Measurements from ENCODE around the gene BTF3L4.
"Not testable (repeated sequence)": the region's sequence is repeated elsewhere in the genome, so short reads cannot be mapped to it uniquely, and the experiment has no call there.

Gene BTF3L4

DNA sequence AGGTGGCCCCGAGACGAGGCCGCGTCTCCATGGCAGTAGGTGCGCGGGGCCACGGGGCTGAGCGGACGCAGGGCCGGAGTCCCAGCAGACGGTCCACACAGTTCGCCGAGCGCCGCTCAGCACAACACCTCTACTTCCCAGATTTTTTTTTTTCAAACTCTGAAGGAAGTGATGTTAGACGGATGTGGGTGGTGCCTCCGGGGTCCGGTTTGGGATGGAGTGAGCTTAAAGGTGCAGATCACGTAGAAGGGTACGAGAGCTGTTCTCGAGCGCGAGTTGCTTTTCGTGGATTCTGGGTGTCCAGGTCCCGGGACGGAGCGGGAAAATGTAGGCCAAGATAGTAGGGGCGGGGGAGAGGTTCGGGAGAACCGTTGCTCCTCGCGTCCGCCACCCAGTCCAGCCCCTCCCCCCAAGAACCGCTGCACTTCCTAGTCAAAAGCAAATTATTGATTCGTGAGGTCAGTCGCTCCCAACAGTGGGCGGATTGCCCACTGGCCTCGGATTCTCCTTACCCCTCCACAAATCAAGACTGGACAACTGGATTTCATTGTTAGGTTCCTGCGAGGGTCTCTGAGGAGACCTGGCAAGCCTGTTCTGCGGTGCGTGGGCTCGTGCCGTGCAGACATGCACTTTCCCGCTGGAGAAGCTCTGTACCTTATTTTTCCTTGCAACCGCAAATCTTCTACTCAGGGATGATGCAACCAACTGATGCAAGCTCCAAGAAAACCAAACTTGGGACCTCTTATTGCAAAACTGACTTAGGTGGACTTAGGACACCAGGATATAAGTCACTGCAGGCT is 829 bp upstream of the BTF3L4 start, which contains the start of gene TXNDC12:
Gene TXNDC12 (minus strand): TSS at position 126 of the 800 bp plus-strand sequence. CDS start 95 bp downstream, at position 31.
- peak in 1 of 2 donors; percentile 35 for DNase-seq (ENCODE audit: low read depth in 2 of 2, low spot score in 1 of 2)

DNA sequence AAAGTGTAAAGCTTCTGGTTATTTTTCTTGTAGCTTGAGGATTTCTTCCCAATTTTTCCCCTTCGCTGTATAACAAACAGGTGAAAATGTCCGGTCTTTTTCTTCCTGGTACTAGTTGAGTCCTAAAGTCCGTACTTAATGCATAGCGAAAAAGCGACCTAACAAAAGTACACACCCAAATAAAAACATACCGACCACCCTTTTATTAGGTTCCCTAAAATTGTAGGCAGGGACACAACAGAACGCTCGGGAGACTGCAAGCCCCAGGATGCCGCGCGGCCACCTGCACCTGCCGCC is 281 bp upstream of the BTF3L4 start:
- no peak for DNase-seq (ENCODE audit: low read depth in 2 of 2, low spot score in 1 of 2)

DNA sequence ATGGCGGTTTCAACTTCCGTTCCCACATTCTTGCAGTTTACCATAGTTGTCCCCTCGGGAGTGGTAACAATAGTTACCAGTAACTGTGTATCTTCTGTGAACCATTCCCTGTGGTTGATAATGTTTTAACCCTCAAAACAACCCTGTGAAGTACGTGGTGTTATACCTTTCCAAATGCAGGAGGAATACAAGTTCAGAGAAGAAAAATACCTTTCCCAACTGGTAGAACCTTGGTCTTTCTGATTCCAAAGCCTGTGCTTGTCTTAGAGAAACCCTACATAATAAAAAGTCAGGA is 789 bp downstream of the BTF3L4 start:
- no peak for DNase-seq (ENCODE audit: low read depth in 2 of 2, low spot score in 1 of 2)

DNA sequence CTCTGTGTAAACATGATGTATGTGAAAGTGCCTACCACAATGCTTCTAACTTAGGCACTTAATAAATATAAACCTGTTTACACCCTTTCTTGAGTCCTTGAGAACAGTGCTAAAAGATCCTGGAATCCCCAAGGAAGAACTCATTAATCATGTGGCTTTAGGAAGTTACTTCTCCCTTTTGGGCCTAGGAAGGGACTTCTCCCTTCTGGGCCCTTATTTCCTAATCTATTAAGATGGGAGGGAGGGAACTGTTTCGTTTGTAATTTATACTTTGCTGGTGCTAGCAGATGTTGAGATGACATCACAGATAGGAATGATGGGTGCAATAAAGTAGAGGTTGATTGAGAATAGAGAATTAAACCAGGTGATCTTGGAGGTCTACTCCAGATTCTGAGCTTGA is 1.2 kb downstream of the BTF3L4 start:
- no peak for DNase-seq (ENCODE audit: low read depth in 2 of 2, low spot score in 1 of 2)

DNA sequence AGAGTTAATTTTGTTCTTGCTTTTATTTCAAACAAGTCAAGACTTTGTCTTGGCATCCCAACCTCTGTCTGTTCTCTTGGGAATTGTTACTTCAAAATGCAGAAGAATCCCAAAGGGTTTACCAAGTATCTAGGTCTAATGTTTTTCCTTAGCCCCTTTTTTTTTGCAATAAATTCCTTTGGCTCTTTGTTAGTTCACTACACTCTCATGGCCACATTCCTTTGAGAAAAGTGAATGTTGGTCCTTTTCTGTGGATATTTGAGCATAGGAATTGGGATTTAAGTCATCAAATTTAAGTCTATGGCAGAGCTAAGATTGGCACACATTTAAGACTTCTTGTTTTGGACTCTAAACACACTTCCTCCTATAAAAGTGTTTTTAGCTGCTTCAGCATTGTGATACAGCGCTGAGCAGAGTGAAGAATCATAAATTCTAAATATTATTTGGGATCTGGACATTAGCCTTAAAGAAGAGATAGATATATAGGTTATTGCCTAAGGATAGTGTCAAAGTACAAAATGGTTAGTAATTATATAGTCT is 1.9 kb downstream of the BTF3L4 start:
- DNase-seq (ENCODE audit: low read depth in 2 of 2, low spot score in 1 of 2) = no peak

DNA sequence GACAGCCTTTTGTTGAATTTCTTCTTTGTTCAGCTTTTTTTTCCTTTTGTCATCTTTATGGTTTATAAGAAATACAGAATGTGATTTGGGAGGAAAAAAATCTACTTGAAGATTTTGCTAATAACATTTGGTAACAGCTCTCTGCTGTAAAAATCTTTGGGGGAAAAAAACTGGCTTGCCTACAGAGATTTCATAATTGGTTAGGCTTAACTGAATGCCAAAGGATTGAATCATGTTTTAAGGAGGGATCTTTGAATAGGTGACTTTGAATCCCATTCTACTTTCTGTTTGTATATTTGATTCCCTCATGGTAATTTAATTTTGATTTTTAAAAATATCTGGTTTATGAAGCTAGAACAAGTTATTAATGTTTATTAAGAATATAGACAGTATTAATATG is 3.2 kb downstream of the BTF3L4 start:
- DNase-seq (ENCODE audit: low read depth in 2 of 2, low spot score in 1 of 2) = no peak

DNA sequence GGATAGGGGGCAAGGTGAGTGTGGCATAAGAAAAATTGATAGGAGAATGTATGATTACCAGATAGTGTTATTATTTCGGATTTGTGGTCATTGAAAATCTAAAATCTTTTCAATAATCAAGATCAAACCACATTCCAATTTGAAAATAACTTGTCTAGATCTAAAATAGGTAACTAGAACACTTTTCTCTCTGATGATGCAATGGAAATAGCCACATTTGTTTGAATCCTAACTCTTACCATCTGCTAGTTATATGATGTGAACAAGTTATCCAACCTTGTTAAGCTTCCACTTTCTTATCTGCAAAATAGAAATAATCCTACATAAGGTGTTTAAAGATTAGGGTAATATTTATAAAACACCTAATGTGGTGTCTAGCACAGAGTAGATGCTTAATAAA is 3.8 kb downstream of the BTF3L4 start:
- no peak for DNase-seq (ENCODE audit: low read depth in 2 of 2, low spot score in 1 of 2)

DNA sequence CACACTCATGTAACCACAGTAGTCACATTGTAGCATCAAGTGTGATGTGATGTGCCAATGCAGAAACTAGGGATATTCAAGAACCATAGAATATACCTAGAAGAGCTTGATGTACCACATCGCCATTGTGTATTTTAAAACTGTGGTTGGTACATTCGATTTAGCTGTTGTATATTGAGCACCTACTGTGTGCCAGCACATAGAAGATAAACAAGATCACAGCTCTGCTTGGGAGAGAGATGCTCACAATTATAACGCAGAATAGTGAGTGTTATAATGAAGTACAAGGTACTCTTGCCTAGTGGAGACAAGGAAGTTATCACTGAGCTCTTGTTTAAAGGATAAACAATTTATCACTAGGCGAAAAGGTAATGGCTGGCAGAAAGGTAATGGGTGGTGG is 4.7 kb downstream of the BTF3L4 start:
- no peak for DNase-seq (ENCODE audit: low read depth in 2 of 2, low spot score in 1 of 2)

DNA sequence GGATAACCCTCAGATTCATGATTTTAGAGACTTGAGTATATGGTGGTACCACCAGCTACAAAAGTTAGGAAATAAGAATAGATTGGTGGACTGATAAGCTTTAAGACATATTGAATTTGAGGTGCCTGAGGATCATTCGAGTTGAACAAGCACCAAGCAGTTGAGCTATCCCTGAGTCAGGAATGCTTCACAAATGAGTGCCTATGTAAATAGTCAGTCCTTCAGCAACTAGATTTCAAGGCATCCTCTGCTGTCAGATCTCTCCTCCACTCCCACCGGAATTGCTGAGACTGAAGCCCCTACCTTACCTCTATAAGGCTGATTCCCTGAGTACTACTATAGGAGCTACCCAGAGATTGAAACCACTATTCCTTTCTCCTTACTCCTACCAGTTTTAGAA is 7.1 kb downstream of the BTF3L4 start:
- DNase-seq (ENCODE audit: low read depth in 2 of 2, low spot score in 1 of 2) = no peak

DNA sequence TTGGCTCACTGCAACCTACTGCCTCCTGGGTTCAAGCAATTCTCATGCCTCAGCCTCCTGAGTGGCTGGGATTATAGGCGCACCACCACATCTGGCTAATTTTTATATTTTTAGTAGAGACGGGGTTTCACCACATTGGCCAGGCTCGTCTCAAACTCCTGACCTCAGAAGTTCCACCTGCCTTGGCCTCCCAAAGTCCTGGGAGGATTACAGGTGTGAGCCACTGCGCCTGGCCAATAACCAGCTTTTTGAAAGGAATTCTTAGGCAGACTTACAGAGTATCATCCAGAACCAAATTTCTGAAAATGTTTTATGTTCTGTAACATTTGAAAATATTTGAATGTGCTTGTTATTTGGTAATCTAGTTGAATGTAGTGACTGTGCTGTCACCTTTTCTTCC is 14.6 kb downstream of the BTF3L4 start:
- DNase-seq (ENCODE audit: low read depth in 2 of 2, low spot score in 1 of 2) = no peak

DNA sequence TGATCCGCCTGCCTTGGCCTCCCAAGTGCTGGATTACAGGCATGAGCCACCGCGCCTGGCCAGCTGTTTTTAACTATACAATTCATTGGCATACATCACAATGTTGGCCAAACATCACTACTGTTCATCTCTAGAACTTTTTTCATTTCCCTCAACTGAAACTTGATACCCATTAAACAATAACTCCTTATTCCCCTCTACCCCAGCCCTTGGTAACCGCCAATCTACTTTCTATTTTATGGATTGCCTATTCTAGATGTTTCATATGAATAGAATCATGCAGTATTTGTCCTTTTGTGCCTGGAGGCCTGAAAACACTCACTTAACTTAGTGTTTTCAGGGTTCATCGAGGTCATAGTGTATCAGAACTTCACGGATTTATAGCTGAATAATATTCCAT is 16.2 kb downstream of the BTF3L4 start:
- no peak for DNase-seq (ENCODE audit: low read depth in 2 of 2, low spot score in 1 of 2)

DNA sequence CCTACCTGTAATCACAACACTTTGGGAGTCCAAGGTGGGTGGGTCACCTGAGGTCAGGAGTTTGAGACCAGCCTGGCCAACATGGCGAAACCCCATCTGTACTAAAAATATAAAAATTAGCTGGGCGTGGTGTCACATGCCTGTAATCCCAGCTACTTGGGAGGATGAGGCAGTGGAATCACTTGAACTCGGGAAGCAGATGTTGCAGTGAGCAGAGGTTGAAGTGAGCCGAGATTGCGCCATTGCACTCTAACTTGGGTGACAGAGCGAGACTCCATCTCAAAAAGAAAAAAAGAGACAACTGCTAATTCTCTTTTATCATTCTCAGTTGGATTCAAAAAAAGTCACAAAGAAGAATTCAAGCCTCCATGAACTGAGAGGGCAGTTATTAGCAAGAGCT is 21.2 kb downstream of the BTF3L4 start:
- not testable (repeated sequence) for DNase-seq (ENCODE audit: low read depth in 2 of 2, low spot score in 1 of 2)

DNA sequence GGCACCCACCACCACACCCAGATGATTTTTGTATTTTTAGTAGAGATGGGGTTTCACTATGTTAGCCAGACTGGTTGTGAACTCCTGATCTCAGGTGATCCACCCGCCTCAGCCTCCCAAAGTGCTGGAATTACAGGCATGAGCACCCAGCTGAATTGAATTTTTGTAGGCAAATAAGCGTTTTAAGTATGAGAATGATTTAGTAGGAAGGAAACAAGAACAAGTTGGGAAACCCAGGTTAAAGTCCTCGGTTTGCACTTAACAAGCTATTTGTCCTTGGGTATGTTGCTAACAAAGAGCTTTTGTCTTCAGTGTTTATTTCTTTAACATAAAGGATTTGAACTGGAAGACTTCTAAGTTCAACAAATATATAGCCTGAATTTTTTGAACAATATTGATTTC is 23.9 kb downstream of the BTF3L4 start:
- no peak for DNase-seq (ENCODE audit: low read depth in 2 of 2, low spot score in 1 of 2)

DNA sequence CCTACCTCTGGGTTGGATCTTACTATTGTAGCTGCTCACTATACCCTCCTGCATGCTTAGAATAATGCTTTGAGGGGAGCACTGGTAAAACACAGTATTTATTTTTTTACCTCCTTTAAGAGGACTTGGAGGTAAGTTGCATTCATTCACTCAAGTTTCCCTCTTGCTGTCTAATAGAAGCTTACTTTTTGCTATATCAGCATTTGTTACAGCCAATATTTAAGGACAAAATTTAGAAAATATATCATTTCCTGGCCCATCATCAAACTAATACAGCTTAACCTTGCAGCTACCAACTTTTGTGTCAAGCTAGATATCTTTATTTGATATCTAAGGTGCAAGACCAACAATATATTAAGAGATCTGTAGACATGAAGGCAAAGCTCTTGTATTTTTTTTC is 31.8 kb downstream of the BTF3L4 start:
- DNase-seq (ENCODE audit: low read depth in 2 of 2, low spot score in 1 of 2) = not testable (repeated sequence)

DNA sequence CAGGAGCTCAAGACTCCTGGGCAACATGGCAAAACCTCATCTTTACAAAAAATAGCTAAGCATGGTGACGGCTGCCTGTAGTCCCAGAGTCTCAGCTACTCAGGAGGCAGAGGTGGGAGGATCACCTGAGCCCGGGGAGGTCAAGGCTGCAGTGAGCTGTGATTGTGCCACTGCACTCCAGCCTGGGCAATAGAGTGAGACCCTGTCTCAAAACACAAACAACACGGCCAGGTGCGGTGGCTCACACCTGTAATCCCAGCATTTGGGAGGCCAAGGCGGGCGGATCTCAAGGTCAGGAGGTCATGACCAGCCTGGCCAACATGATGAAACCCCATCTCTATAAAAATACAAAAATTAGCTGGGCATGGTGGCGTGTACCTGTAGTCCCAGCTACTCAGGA is 38.2 kb downstream of the BTF3L4 start:
- not testable (repeated sequence) for DNase-seq (ENCODE audit: low read depth in 2 of 2, low spot score in 1 of 2)

DNA sequence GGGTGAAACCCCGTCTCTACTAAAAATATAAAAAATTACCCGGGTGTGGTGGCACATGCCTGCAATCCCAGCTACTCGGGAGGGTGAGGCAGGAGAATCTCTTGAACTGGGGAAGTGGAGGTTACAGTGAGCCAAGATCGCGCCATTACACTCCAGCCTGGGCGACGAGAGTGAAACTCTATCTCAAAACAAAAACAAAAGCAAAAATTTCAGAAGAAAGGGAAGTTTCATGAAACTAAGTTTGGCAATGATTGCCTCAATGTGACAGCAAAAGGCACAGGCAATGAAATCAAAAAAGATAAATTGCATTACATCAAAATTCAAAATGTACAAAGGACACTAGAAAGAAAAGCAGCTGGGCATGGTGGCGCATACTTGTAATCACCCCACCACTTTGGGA is 40.1 kb downstream of the BTF3L4 start:
- DNase-seq (ENCODE audit: low read depth in 2 of 2, low spot score in 1 of 2) = no peak

DNA sequence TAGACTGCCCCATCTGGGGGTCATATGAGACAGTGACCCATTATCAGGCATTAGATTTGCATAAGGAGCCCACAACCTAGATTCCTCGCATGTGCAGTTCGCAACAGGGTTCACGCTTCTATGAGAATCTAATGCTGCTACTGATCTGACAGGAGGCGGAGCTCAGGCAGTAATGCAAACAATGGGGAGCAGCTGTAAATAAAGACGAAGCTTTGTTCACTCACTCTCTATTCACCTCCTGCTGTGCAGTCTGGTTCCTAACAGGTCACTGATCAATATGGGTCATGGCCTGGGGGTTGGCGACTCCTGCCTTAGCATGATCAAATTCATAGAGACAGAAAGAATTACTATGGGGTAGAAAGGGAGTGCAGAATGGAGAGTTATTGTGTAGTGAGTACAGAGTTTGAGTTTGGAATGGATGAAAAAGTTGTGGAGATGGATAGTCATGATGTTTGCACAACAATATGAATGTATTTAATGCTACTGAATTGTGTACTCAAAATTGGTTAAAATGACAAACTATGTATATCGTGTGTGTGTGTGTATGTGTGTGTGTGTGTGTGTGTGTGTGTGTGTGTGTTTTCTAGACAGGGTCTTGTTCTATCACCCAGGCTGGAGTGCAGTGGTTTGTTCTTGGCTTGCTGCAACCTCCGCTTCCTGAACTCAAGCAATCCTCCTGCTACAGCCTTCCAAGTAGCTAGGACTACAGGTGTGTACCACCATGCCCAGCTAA is 42.2 kb downstream of the BTF3L4 start:
- DNase-seq (ENCODE audit: low read depth in 2 of 2, low spot score in 1 of 2) = no peak

DNA sequence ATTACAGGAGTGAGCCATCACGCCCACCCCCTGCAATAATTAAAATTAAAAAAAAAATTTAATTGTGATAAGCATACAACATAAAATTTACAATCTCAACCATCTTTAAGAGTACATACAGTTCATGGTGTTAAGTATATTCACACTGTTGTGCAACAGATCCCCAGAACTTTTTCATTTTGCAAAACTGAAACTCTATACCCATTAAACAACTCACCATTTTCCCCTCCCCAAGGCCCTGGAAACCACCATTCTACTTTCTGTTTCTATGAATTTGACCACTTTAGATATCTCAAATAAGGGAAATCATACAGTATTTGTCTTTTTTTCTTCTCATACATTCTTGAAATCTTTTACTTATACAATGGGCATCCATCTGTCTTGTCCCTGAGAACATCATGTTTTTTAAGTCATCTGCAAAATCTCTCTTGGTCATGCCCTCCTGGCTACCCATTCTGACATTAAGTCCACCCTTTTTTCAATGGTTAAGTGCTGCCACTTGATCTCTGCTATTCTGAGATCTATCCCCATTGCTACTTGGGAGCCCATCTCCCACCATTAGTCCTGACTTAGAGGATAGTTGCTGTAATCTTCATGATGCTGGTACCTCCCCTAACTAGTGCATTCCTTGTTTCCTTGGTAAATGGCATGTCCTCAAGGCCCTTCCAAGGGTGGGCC is 46.4 kb downstream of the BTF3L4 start:
- DNase-seq (ENCODE audit: low read depth in 2 of 2, low spot score in 1 of 2) = no peak

DNA sequence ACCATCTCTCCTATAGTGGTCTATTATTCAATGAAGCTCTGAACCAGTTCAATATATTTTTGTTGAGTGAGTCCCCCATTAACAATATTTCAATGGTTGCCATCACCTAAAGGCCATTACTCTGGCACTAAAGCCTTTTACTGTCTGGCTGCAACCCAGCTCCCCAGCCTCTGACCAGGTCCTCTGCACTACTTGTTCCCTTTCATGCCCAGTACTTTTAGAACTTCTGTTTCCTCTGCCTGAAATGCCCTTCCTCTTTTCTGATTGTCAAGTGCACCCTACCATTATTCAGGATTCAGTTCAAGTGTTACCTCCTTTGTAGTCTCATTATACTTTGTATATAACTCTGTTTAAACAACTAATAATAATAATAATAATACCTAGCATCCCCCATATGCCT is 55.4 kb downstream of the BTF3L4 start:
- DNase-seq (ENCODE audit: low read depth in 2 of 2, low spot score in 1 of 2) = no peak

DNA sequence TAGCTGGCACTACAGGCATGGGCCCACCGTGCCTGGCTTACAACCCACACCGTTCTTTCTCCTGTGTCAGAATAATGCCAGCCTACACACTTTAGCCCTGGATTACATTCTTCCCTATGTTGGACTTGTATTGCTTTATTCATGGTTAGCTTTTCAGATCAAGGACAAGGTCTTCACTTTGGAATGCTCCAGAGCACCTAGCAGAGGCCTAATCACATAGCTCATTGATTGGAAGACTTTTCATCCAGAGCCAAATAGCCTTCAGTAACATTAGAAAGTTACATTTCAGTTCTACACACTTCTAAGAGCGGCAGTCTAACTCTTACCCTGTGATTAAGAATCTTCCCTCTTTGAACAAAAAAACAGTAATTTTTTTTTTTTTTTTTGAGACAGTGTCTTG is 56.4 kb downstream of the BTF3L4 start:
- no peak for DNase-seq (ENCODE audit: low read depth in 2 of 2, low spot score in 1 of 2)

DNA sequence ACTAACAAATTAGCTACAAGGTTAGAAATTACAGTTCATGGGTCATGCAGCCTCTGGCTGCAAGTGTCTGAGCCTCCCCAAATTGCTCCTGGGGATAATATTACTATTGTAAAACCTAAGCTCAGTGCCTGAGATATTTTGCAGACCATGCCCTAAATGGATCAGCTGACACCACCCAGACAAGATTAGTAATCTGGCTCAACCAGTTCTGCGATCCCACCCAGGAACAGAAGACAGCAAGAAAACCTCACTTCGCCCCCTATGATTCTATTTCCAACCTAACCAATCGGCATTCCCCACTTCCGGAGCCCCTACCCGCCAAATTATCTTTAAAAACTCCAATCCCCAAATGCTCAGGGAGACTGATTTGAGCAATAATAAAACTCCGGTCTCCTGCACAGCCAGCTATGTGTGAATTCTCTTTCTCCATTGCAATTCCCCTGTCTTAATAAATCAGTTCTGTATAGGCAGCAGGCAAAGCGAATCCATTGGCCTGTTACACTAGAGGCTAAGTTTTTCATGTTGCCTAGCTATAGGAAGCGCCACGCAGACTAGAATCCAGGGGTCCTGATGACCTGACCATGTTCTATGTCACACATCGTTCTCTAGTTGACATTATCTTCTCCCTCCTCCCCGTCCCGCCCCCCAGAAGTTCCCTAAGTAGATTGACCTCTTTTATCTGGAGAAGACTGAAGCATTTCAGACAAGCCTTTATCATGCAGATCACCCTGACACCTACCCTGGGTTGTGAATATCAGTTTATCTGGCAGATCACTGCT is 63.4 kb downstream of the BTF3L4 start:
- no peak for DNase-seq (ENCODE audit: low read depth in 2 of 2, low spot score in 1 of 2)

Data from stimulated activated CD8-positive, alpha-beta memory T cell treated with anti-CD3 and anti-CD28 coated beads, Interleukin-4, amount 100 ng/mL, for 1 hour (primary cell).